Ovary (tissue), 3 donors: ENCODE results near the gene HIPK2.

Source experiments
- EP300 ChIP-seq: sonication (generic); formaldehyde crosslinking; IDR thresholded peaks from one replicate; pipeline ENCODE4 v1.6.1; 2017; ENCODE audit warnings: antibody characterized with exemption
- POLR2A ChIP-seq: fragments of 450-650 bp; IDR thresholded peaks from one replicate; pipeline ENCODE4 v1.6.1; 2017; ENCODE audit warnings: antibody characterized with exemption, mild to moderate bottlenecking, moderate library complexity
- TF ChIP-seq, protein P1 (sequence below), 3 donors: fragments of 450-650 bp in 2 of 3; fragments of 200-600 bp in 1 of 3; IDR thresholded peaks; one replicate each; pipeline versions ENCODE4 v1.5.1 to v1.8.0; 2016 to 2022; ENCODE audit warnings: antibody characterized with exemption in 3 of 3, mild to moderate bottlenecking in 1 of 3
- donor health status: DM: no; HTN: no; CAD: no.

DNA sequence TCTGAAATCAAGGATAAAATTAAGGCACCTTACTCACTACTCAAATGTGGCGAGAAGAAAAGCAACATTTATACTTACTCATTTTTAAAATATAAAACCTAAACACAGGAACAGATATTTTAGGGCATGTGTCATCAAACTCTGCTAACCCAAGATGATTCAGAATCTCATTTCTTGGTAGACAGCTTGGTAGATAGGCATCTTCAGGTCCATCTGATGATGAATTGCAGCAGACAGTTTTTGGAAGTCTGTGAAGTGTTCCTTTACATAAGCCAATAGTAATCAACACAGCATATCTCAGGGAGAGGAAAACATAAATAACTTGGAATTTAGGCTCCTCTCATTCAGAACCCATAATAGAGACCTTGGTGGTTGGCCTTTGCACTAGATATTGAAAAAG is 3.4 kb downstream of the HIPK2 start:
- TF ChIP-seq EP300 (no peak), POLR2A (no peak)
- TF ChIP-seq, protein P1, sequence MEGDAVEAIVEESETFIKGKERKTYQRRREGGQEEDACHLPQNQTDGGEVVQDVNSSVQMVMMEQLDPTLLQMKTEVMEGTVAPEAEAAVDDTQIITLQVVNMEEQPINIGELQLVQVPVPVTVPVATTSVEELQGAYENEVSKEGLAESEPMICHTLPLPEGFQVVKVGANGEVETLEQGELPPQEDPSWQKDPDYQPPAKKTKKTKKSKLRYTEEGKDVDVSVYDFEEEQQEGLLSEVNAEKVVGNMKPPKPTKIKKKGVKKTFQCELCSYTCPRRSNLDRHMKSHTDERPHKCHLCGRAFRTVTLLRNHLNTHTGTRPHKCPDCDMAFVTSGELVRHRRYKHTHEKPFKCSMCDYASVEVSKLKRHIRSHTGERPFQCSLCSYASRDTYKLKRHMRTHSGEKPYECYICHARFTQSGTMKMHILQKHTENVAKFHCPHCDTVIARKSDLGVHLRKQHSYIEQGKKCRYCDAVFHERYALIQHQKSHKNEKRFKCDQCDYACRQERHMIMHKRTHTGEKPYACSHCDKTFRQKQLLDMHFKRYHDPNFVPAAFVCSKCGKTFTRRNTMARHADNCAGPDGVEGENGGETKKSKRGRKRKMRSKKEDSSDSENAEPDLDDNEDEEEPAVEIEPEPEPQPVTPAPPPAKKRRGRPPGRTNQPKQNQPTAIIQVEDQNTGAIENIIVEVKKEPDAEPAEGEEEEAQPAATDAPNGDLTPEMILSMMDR (IDR thresholded peaks at IDR 0.05): no peak
